ENCODE results near the gene JMJD1C. TPM values are rescaled to one million over a fixed set of nuclear protein-coding genes. Genes with fewer than 3 reads are reported as not detected.

JMJD1C gene
- polyA plus RNA-seq, 2 of the 4 experiments (the other 2 are of a cell fraction), result 15.9 to 47.2 TPM

DNA sequence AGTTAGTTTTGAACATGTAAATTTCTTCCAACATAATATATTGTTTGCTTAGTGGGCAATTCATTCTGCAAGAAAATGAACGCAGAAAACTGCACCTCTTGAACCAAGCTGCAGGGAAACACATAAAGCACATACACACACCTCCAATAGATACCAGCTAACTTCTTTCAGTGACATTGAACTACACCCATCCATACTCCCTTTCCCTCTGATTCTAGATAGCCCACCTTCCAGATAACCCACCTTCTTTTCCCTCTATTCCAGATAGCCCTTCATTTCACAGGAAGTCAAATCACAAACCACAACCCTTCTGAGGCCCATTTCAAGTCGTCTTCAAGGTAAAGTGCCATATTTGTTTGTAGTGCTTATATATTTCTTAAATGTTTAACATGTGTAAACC is 304.2 kb downstream of the JMJD1C start (continued):
- TF ChIP-seq, protein P1, sequence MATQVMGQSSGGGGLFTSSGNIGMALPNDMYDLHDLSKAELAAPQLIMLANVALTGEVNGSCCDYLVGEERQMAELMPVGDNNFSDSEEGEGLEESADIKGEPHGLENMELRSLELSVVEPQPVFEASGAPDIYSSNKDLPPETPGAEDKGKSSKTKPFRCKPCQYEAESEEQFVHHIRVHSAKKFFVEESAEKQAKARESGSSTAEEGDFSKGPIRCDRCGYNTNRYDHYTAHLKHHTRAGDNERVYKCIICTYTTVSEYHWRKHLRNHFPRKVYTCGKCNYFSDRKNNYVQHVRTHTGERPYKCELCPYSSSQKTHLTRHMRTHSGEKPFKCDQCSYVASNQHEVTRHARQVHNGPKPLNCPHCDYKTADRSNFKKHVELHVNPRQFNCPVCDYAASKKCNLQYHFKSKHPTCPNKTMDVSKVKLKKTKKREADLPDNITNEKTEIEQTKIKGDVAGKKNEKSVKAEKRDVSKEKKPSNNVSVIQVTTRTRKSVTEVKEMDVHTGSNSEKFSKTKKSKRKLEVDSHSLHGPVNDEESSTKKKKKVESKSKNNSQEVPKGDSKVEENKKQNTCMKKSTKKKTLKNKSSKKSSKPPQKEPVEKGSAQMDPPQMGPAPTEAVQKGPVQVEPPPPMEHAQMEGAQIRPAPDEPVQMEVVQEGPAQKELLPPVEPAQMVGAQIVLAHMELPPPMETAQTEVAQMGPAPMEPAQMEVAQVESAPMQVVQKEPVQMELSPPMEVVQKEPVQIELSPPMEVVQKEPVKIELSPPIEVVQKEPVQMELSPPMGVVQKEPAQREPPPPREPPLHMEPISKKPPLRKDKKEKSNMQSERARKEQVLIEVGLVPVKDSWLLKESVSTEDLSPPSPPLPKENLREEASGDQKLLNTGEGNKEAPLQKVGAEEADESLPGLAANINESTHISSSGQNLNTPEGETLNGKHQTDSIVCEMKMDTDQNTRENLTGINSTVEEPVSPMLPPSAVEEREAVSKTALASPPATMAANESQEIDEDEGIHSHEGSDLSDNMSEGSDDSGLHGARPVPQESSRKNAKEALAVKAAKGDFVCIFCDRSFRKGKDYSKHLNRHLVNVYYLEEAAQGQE (IDR thresholded peaks at IDR 0.05), result no peak
- no peak for TF ChIP-seq CBX2 (IDR thresholded peaks at IDR 0.05; ENCODE audit: borderline replicate concordance, low read depth)
- no peak for TF ChIP-seq CBX8 (IDR thresholded peaks at IDR 0.05)
- no peak for TF ChIP-seq RNF2 (IDR thresholded peaks at IDR 0.05; ENCODE audit: borderline replicate concordance, low read depth)

- TF ChIP-seq, protein P2, sequence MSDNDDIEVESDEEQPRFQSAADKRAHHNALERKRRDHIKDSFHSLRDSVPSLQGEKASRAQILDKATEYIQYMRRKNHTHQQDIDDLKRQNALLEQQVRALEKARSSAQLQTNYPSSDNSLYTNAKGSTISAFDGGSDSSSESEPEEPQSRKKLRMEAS (IDR thresholded peaks at IDR 0.05), result no peak
- TF ChIP-seq SMC3 (IDR thresholded peaks at IDR 0.05) (peak; percentile 85), CBX8 (IDR thresholded peaks at IDR 0.05) (no peak), CTCF (IDR thresholded peaks at IDR 0.05) (peak; percentile 85), RAD21 (conservative IDR thresholded peaks at IDR 0.05 in 1 of 2, IDR thresholded peaks at IDR 0.05 in 1 of 2) (peak; percentile 89 to 91), TP53 (CRISPR knock-in tag; IDR thresholded peaks at IDR 0.05) (no peak)
- ATAC-seq (peak; percentile 80 to 88), FAIRE-seq (peak; percentile 23), DNase-seq (ENCODE audit: low read depth in 1 of 2, low spot score in 1 of 2) (peak; percentile 57 to 92)
- no peaks in the 10 kb centered on the region for H3K4me1 ChIP-seq
- CTCF ChIA-PET, result interaction anchor here (0.6 to 6.9 kb wide), 52 partner anchors 8 to 1120 kb away, joined by 3 to 57 read pairs (median 3); partner anchors contain the start of genes EGR2 and NRBF2
- H3K4me3 ChIP-seq, result no peak overlapping the region
- no peak overlapping the region for H3K4me2 ChIP-seq
- no peaks in the 10 kb centered on the region for H3K9me3 ChIP-seq
- WGBS (ENCODE audit: missing lambda C conversion rate), result 59% methylated on average over 3 of the region's 3 CpGs
- POLR2A ChIA-PET, result no interaction called here
- H3K27ac ChIP-seq, result no peak overlapping the region
Observed at GRCh38 chr10:63157845-63158624, 307.7 kb downstream of the JMJD1C start.

DNA sequence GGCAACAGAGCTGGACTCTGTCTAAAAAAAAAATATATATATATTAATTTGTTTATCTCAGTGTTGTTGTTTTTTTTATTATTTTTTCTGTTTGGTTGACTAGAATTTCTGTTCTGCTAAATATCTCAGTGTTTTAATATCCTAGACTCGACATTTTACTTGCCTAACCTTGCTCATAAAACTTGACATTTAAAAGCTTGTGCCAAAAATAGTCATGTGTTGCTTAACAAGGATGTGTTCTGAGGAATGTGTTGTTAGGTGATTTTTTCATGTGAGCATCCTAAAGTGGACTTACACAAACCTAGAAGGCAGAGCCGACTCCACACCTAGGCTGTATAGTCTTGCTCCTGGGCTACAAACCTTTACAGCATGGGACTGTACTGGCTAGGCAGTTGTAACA is 309.5 kb downstream of the JMJD1C start:
- no peak overlapping the region for H3K27ac ChIP-seq
- DNase-seq (ENCODE audit: low read depth in 1 of 2, low spot score in 1 of 2) (no peak), ATAC-seq (no peak), FAIRE-seq (no peak)
- TF ChIP-seq KDM1A (IDR thresholded peaks at IDR 0.05; ENCODE audit: low read depth) (no peak), CBX8 (IDR thresholded peaks at IDR 0.05) (no peak), SREBF2 (IDR thresholded peaks at IDR 0.05) (no peak), NPAS2 (CRISPR knock-in tag; IDR thresholded peaks at IDR 0.05; ENCODE audit: borderline replicate concordance) (no peak), ESRRA (IDR thresholded peaks at IDR 0.05; ENCODE audit: borderline replicate concordance, low read length) (no peak), PHF8 (IDR thresholded peaks at IDR 0.05; ENCODE audit: borderline replicate concordance, low read depth) (no peak), ZSCAN20 (CRISPR knock-in tag; IDR thresholded peaks at IDR 0.05) (no peak), HOXA7 (CRISPR knock-in tag; IDR thresholded peaks at IDR 0.05) (no peak), EHF (CRISPR knock-in tag; IDR thresholded peaks at IDR 0.05) (no peak), ATOH8 (CRISPR knock-in tag; IDR thresholded peaks at IDR 0.05; ENCODE audit: low read depth) (no peak), CTCF (IDR thresholded peaks at IDR 0.05) (no peak), NFE2L2 (conservative IDR thresholded peaks at IDR 0.05; ENCODE audit: low read length) (no peak), JUN (IDR thresholded peaks at IDR 0.05) (no peak), CHD4 (IDR thresholded peaks at IDR 0.05; ENCODE audit: borderline replicate concordance) (no peak), NR3C1 (IDR thresholded peaks at IDR 0.05) (no peak), HDAC2 (IDR thresholded peaks at IDR 0.05) (no peak), FOXS1 (CRISPR knock-in tag; IDR thresholded peaks at IDR 0.05) (no peak)
- TF ChIP-seq, protein P3, sequence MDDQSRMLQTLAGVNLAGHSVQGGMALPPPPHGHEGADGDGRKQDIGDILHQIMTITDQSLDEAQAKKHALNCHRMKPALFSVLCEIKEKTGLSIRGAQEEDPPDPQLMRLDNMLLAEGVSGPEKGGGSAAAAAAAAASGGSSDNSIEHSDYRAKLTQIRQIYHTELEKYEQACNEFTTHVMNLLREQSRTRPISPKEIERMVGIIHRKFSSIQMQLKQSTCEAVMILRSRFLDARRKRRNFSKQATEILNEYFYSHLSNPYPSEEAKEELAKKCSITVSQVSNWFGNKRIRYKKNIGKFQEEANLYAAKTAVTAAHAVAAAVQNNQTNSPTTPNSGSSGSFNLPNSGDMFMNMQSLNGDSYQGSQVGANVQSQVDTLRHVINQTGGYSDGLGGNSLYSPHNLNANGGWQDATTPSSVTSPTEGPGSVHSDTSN (IDR thresholded peaks at IDR 0.05), result no peak
- H3K9me3 ChIP-seq, result no peaks in the 10 kb centered on the region
- H3K4me2 ChIP-seq, result no peak overlapping the region
- POLR2A ChIA-PET, result no interaction called here
- WGBS (ENCODE audit: missing lambda C conversion rate), result 60% methylated on average over 2 of the region's 2 CpGs
- CTCF ChIA-PET, result interaction anchor here (0.6 to 6.9 kb wide), 9 partner anchors 11 to 718 kb away, joined by 3 to 57 read pairs (median 17); no protein-coding TSS in a partner anchor
- H3K4me1 ChIP-seq, result no peaks in the 10 kb centered on the region
- H3K4me3 ChIP-seq, result no peak overlapping the region
